HT-29 (cell line): Measurements from ENCODE around the gene PARS2. TPM values are rescaled to one million over a fixed set of nuclear protein-coding genes. Genes with fewer than 3 reads are reported as not detected.

Source experiments
- DNase-seq: peaks from one replicate; pipeline ENCODE4 v3.0.0-alpha.2; 2015; ENCODE audit warnings: low spot score
- total RNA-seq: library from RNA; depleted of rRNA; stranded (reverse); fragments of >200 nt; shearing (Covaris generic); gene quantifications from 2 replicates; pipeline ENCODE4 v1.2.3, GENCODE V29; 2014; rRNA removed

The PARS2 gene
- total RNA-seq, 1 experiment from 2014 or later = 6.4 TPM

DNA sequence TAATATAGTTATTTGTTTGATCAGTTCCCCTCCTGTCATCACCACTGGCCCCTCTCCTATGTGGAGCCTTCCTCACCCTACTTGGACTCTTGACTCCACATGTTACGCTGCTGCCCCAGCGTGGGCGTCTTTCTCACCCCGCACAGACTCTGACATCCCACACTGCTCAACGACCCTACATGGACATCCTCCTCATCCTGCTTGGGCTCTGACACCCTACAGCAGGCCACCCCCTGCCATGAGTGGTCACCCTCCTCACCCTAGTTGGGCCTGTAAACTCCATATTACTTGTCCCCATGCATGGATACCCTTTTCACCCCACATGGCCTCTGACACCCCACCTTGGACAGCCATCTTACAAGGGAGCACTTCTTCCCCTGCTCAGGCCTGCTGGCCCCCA is 27.6 kb downstream of the PARS2 start:
- no peak for DNase-seq

DNA sequence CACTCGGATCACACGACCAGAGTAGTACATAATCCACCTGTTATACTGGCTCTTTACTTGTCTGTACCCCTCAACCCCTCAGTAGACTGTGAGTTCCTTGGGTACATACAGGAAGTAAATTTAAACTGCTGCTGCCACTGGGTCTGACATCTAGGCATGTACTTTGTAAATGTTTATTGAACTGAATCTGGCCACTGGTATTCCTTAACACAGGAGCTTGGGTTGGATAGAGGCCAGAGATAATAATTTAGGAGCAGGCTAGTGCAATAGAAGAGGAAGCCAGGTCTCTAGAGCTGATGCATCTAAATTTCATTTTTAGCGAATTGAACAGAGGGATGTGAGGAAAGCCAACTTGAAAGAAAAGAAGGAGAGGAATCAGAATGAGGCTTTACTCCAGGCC is 36.3 kb downstream of the PARS2 start:
- no peak for DNase-seq

DNA sequence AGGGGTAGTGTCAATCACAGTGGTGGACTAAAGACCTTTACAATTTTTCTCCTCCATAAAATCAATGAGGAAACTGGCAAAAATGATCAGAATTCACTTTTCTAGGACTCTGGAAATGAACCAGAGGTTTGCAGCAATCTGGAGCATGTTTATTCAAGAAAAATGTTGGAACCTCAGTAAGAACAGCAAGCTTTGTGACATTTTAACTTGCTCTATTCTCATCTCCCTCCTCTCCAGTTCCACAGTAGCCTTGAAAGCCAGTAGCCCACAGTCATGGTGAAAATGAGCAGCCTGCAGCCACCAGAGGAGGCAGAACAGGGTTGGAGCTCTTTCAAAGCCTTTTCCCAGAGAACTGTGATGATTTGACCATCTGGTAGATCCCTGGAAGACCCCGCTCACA is 39.6 kb downstream of the PARS2 start:
- no peak for DNase-seq

DNA sequence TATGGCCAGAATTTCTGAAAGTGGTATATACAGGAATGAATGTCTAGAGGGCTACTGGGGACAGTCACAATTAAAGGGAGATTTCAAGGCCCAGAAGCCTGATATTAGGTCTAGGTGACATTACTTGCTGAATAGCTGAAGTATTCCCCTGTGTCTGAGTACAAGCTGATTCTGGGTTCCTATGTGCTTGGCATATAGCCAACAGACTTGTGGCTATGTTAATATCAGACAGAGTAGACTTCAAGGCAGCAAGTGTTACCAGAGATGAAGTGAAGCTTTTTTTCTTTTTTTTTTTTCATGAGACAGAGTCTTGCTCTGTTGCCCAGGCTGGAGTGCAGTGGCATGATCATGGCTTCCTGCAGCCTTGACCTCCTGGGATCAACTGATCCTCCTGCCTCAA is 40.3 kb downstream of the PARS2 start:
- DNase-seq = no peak

DNA sequence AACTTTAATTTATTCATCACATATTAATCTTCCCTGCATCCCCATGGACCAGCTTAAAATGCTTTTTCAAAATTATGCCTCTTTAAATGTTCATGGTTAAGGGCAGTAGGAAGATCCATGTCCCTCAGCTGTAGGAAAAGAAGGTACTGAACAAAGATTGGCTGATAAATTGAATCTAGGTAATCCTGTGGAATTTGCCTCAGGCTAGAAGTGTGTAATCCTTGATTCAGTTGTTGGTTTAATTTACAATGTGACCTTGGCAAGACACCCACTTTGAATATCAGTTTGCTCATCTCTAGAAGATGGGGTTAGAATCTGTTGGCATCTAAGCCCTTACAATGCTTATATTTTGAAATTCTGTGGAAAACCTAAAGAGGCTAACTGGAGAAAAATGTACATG is 42.6 kb downstream of the PARS2 start:
- DNase-seq = no peak

DNA sequence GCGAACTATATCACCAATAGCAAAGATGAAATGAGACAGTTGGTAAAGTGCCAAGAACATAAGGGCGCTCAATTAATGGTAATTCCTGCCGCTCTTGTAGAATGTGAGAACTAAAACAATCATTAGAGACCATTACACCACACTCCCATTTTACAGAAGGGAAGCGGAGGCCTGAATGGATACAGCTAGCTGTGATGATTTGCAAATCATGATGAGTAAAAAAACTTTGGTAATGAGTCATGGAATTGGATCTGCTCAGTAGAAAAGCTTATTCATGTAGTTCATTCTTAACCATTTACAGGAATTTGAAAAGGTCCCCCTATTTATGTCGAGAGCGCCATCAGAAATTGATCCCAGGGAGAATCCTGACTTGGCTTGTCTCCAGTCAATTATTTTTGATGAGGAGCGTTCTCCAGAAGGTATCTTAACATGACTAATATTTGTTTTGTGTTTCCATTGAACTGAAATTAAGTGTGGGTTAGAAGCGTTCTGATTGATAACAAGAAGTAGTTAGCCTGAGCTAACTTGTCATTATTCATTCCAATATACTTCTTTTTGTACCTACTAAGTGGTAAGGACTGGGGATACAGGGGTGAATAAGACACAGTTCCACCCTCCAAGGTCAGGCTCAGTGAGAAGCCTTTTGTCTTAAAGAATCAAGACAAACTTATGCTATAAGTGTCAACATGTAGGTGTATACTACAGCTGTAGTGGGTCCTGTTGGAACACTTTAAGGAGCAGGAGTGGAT is 47.9 kb downstream of the PARS2 start:
- DNase-seq = no peak

DNA sequence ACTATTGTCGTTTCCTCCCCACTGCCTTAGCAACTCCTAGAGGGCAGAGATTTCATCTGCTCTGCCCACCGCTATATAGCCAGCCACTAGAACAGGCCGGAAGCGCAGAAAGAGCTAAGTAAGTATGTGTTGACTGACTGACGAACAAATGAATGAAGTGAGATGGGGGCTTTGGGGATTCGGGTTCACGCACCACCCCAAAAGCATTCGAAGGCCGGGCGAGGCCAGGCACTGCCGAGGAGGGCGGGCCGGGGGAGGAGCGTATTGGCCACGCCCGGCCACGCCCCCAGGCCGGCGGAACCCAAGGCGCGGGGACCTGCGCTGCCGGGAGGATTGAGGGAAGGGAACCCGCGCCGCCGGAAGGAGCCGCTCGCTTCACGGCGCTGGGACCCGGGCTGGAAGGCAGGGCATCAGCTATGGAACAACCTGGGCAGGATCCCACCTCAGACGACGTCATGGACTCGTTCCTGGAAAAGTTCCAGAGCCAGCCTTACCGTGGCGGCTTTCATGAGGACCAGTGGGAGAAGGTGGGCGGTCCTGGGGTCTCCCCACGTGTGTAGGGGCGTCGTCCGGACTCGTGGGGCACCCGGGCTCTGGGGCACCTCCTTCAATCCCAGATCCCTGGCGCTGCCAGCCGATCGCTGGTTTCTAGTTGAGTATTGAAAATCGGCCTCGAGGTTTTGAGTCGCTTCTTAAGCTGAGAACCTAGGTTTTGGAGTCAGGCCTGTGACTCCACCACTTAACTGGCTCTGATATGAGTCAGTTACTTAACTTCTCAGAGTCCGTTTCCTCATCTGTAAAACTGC is 48.6 kb downstream of the PARS2 start, which contains the start of gene TTC4:
TSS of gene TTC4 (plus strand) at position 369 of the 806 bp plus-strand sequence. CDS start at position 417, 48 bp downstream.
- peak; percentile 89 for DNase-seq

DNA sequence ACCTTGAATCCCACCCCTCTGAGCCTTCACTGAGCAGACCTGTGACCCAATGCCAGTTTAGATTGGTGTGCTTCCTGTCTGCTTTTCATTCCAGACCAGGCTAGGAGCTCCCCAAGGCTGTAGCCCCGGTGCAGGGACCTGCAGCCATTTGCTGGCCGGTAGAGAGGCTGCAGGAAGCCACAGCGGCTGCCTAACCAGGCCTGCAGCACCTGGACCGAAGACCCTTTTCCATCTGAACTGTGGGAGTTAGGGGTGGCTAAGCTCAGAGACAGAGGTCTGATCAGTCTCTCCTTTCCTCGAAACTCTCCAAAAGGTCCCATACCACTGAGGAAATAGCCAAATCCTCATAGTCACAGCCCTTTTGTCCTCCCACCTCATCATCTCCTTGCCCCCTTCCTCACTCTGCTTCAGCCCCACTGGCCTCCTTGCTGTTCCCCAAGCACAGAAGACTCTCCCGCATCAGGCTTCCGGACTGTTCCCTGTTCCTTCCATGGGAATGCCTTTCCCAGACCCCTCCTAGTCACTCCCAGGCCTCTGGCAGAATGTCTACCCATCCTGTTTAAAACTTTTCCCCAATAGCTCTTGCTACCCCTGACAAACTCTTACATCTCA is 49.3 kb downstream of the PARS2 start:
- DNase-seq = no peak

DNA sequence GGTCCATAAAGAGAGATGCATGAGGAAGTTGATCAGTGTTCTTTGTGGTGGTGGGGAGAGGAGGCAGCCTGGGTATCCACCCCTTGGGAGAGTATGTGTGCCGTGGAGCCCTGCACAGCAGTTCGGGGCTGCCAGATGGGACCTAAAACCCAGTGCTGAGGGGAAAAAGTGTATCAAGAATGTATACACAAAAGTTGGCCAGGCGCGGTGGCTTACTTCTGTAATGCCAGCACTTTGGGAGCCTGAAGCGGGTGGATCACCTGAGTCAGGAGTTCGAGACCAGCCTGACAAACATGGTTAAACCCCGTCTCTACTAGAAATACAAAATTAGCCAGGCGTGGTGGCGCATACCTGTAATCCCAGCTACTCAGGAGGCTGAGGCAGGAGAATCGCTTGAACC is 52.8 kb downstream of the PARS2 start:
- no peak for DNase-seq

DNA sequence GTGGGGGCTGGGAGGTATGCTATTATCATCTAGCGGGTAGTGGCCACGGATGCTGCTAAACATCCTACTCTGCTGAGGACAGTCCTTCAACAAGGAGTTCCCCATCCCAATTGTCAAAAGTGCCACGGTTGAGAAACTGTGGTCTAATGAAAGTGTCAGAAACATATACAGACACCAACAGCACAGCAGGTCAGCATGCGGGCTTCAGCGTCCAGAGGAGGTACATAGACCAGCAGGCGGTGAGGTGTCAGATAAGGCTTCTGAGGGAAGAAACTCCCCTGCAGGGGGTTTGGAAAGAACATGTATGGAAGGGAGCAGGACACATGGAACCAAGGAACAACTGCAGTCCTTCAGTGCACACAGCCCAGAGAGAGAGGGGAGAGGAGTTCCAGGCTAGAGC is 53.5 kb downstream of the PARS2 start:
- DNase-seq = no peak

DNA sequence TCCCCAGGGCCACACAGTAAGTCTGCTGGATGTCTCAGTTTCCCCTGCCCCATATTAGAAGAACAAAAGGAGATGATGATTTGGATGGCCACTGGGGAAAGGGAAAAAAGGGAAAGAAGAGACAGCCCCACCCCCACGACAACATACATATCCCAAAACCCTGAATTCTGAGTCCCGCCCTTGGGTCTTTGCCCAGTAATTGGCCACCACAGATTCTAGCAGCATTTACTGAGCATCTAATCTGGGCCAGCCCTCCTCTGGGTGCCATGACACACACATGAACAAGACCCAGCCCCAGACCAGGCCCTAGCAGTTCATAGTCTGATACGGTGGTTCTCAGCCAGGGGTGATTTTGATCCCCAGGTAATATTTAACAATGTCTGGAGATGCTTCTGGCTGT is 53.9 kb downstream of the PARS2 start:
- DNase-seq = no peak

DNA sequence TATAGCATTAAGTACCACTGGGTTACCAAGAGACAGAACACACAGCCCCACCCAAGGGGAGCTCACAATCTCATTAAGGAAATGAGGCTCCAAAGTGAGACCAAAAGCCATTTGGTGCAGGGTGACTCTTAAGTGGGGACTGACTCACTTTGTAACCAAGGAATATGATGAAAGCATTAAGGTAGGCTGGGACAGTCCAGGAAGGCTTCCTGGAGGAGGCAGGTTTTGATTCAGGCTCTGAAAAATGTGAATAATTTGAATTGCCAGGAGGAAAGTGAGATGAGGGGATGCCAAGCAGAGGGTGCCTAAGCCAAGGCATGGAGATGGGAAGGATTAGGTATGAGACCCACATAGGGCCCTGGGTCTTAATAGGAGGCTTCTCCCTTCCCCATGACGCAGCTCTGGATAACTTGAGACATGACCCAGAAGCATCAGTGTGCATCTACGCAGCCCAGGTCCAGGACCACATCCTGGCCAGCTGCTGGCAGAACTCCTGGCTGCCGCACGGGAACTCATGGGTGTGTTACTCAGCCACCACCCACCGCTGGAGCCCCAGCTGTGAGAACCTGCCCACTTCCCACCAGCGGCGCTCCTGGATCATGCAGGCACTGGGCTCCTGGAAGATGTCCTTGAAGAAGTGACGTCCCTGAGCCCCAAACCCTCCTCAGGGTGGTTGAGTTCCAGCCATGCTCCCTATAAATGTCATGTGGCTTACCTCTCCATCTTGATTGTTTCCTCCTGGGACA is 54.6 kb downstream of the PARS2 start:
- no peak for DNase-seq

DNA sequence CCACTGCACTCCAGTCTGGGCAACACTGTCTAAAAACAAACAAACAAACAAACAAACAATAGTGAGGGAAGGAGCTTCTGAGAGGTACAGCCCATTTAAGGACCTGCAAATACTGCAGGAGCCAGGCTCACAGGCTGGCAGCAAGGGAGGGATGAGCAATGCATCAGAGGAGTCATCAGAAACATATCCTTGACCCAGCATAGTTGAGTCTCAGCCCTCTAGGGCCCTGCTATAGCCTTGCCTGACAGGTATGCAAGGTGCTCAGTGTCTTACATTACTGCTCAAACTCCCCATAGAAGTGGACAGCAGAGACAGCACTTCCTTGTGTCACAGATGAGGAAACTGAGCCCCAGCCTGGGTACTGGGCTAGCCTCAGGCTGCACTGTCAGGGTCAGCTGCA is 55.9 kb downstream of the PARS2 start:
- no peak for DNase-seq

Other genes with a start within 250 kb of the PARS2 start
- 23.4 and 24.4 TPM in 2 replicates for gene ACOT11, start 216.3 kb downstream of the PARS2 start, total RNA-seq
- not detected in 2 replicates for gene FAM151A, start 141.0 kb downstream of the PARS2 start, total RNA-seq
- gene MROH7, start 122.7 kb downstream of the PARS2 start, total RNA-seq = 0.15 and 0.23 TPM in 2 replicates
- 11.6 and 12.6 TPM in 2 replicates for gene TTC4, start 48.7 kb downstream of the PARS2 start, total RNA-seq
- gene TTC22, start 36.8 kb upstream of the PARS2 start, total RNA-seq = 26.7 and 27.6 TPM in 2 replicates
- 316 and 325 TPM in 2 replicates for gene DHCR24, start 122.7 kb upstream of the PARS2 start, total RNA-seq
- gene TMEM61, start 216.1 kb upstream of the PARS2 start, total RNA-seq = 3.0 and 4.8 TPM in 2 replicates
- 0.10 TPM in 1 of 2 replicates, not detected in the other for gene BSND, start 234.4 kb upstream of the PARS2 start, total RNA-seq